Neural crest cell (in vitro differentiated cells): ENCODE data around the gene USP49. TPM values are rescaled to one million over a fixed set of nuclear protein-coding genes. Genes with fewer than 3 reads are reported as not detected.
A peak's percentile ranks its signal among the peaks of the same experiment; 100 is the strongest.

Source experiments
- DNase-seq: peaks from one replicate; pipeline ENCODE4 v3.0.0; 2021; ENCODE audit warnings: low read depth, mixed read lengths, low spot score
- H3K27ac Mint-ChIP-seq: one replicate; pipeline ENCODE4 v1.8.0; 2021; ENCODE audit warnings: mild to moderate bottlenecking, mixed read lengths; ENCODE audit not compliant: unreplicated experiment
- H3K27me3 Mint-ChIP-seq: 2 replicates; pipeline ENCODE4 v1.8.0; 2021; ENCODE audit warnings: low read depth, mild to moderate bottlenecking, mixed read lengths
- H3K36me3 Mint-ChIP-seq: 2 replicates; pipeline ENCODE4 v1.8.0; 2021; ENCODE audit warnings: low read depth, mild to moderate bottlenecking, mixed read lengths
- H3K4me1 Mint-ChIP-seq: 2 replicates; pipeline ENCODE4 v1.8.0; 2021; ENCODE audit warnings: mixed read lengths
- H3K4me3 Mint-ChIP-seq: one replicate; pipeline ENCODE4 v1.8.0; 2021; ENCODE audit warnings: mild to moderate bottlenecking, mixed read lengths
- H3K9me3 Mint-ChIP-seq: 2 replicates; pipeline ENCODE4 v1.8.0; 2021; ENCODE audit warnings: mixed read lengths
- CTCF ChIP-seq: fragments of 200-600 bp; sonication (generic); conservative IDR thresholded peaks from 2 replicates; pipeline ENCODE4 v1.5.0; 2021; ENCODE audit warnings: antibody characterized with exemption, mild to moderate bottlenecking
- total RNA-seq: library from RNA; stranded (reverse); gene quantifications from 2 replicates; pipeline ENCODE4 v1.2.1, GENCODE V29; 2021

Gene USP49
- total RNA-seq, 1 donor from 2014 or later, result 25.1 TPM

DNA sequence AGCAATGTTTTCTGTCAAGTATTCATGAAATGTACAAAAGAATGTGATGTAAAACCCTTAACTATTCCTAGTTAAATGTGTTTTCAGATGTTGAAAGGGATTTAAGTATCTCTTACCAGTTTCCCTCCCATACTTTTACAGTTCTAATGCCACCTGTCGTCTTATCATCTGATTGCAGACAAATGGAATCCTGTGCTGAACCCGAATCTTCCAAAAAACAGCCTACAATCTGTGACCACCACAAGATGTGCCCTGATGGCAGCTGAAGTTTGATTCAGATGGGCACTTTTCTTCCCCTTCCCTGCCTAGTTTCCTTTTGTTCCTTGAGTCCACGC, 105.8 kb downstream of the USP49 start:
- Mint-ChIP-seq H3K4me3 (peak overlapping the region; percentile 88), H3K4me1 (peaks cover 20% of the 10 kb centered on the region), H3K27me3 (peaks cover 7% of the 10 kb centered on the region), H3K9me3 (no peaks in the 10 kb centered on the region), H3K36me3 (peaks cover 8% of the 10 kb centered on the region), H3K27ac (no peak overlapping the region)
- TF ChIP-seq CTCF, result no peak
- DNase-seq, result no peak

DNA sequence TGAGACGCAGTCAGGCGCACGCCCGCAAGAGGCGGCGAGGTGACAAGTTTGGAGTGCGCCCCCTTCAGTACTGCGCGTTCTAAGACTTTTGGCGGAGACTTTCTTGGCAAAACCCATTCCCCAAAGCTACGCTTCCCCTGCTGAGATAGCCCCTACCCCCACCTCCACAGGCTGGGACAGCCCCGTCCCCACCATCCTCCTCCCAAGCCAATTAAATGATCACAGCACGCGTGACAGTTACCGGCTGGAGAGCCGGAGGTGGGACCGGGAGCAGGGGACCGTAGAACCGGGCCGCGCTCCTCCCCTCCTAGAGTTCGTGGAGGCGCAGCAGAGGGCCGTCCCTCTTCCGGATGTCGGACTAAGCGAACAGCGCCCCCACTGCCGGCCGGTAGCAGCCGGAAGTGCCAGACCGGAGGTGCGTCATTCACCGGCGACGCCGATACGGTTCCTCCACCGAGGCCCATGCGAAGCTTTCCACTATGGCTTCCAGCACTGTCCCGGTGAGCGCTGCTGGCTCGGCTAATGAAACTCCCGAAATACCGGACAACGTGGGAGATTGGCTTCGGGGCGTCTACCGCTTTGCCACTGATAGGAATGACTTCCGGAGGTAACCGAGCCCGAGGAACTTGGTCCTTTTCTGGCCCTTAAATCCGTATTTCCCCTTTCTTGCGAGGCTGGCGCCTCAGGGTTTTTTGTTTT, 107.8 kb downstream of the USP49 start, which contains the start of gene TOMM6:
Gene TOMM6, plus strand, starts transcription at position 476 of the 699 bp plus-strand sequence. Its CDS starts 4 bp downstream, at position 480.
- Mint-ChIP-seq H3K27me3 (peaks cover 7% of the 10 kb centered on the region), H3K36me3 (peaks cover 8% of the 10 kb centered on the region), H3K27ac (peak within 1 kb of the TSS; percentile 99), H3K4me3 (peak within 1 kb of the TSS; percentile 99), H3K4me1 (peaks cover 20% of the 10 kb centered on the region), H3K9me3 (no peaks in the 10 kb centered on the region)
- peak; percentile 97 for DNase-seq
- peak; percentile 93 for TF ChIP-seq CTCF

GRCh38 chr6:41786451-41787218, 108.5 kb downstream of the USP49 start:
- H3K27me3 Mint-ChIP-seq, result peaks cover 7% of the 10 kb centered on the region
- TF ChIP-seq CTCF, result peak; percentile 78
- no peaks in the 10 kb centered on the region for H3K9me3 Mint-ChIP-seq
- peak overlapping the region; percentile 99 for H3K27ac Mint-ChIP-seq
- H3K4me1 Mint-ChIP-seq, result peaks cover 22% of the 10 kb centered on the region
- H3K36me3 Mint-ChIP-seq, result peaks cover 8% of the 10 kb centered on the region
- DNase-seq, result peak; percentile 92
- peak overlapping the region; percentile 99 for H3K4me3 Mint-ChIP-seq

DNA sequence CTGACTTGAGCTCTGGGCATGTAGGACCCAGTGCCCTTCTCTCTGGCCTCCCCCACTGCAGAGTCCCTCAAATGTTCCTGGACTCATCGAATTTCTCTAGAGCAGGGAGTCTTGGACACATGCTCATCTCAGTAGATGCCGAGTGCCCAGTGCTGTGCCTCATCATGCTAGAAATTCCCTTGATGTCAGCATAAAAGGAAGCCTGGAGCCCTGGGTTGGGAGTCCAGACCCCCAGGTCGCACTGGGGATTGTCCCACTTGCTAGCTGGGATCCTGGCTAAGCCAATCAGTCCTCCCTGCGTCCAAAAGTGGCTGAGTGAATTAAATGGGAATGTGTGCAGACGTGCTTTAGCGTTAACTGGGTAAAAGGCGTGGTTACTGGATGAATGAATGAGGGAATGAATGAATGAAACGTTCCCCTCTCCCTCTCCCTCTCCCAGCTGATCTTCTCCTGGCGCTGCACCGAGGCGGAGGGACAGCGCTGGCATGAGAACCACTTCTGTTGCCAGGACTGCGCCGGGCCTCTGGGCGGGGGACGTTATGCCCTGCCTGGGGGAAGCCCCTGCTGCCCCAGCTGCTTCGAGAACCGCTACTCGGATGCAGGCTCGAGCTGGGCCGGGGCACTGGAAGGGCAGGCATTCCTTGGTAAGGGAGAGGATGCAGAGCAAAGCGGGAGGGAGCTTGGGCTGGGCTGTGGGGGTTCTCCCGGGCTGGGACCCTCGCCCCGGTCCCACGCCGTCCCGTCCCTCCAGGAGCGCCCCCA, 109.3 kb downstream of the USP49 start:
- H3K4me3 Mint-ChIP-seq, result peak overlapping the region; percentile 85
- H3K27me3 Mint-ChIP-seq, result peaks cover 12% of the 10 kb centered on the region
- H3K27ac Mint-ChIP-seq, result no peak overlapping the region
- peaks cover 30% of the 10 kb centered on the region for H3K4me1 Mint-ChIP-seq
- TF ChIP-seq CTCF, result no peak
- no peak for DNase-seq
- no peaks in the 10 kb centered on the region for H3K9me3 Mint-ChIP-seq
- H3K36me3 Mint-ChIP-seq, result peaks cover 8% of the 10 kb centered on the region

DNA sequence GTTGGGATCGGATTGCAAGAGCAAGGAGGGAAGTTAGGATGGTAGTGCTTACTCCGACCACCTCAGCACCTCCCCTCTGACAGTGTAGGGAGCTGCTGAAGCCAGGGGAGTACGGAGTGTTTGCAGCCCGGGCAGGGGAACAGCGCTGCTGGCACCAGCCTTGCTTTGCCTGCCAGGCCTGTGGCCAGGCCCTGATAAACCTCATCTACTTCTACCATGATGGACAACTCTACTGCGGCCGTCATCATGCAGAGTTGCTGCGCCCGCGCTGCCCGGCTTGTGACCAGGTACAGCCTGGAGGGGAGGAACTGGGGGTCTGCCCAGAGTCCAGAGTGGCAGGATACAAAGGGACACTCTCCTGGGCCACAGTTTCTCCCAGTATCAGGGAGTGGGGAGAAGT, 109.9 kb downstream of the USP49 start:
- Mint-ChIP-seq H3K9me3 (no peaks in the 10 kb centered on the region), H3K27me3 (peaks cover 13% of the 10 kb centered on the region), H3K27ac (no peak overlapping the region), H3K4me3 (peak overlapping the region; percentile 81), H3K36me3 (peaks cover 8% of the 10 kb centered on the region), H3K4me1 (peaks cover 31% of the 10 kb centered on the region)
- DNase-seq, result no peak
- no peak for TF ChIP-seq CTCF
